T-helper 2 cell (primary cell): ENCODE data around the gene GATAD2B.
"Not testable (repeated sequence)": the region's sequence is repeated elsewhere in the genome, so short reads cannot be mapped to it uniquely, and the experiment has no call there.

ENCODE experiments used
- DNase-seq, 5 experiments: peaks; one replicate each; pipeline versions ENCODE4 v3.0.0 to v3.0.0-alpha.2; 2012 to 2022

GATAD2B gene

DNA sequence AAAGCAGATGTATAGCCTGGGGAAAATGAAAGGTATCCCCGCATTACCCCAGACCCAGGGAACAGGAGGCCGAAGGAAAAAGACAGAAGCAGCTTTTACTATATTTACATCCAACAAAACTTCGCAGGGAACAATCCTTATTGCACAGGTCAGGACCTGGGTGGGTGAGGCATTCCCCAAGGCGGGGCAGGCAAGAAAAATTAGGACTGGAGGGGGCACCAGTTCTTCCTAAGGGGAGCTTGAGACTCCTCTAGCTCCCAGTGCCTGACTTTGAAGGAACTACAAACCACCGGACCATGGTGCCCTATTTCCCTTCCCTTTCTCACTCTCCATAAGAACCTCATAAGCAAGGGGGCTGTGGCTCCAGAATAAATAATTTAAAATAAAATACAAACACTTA, 6.7 kb upstream of the GATAD2B start:
- DNase-seq: no peak

- no peak for DNase-seq
These were observed 6.1 kb upstream of the GATAD2B start for GRCh38 chr1:153928791-153929341.

DNA sequence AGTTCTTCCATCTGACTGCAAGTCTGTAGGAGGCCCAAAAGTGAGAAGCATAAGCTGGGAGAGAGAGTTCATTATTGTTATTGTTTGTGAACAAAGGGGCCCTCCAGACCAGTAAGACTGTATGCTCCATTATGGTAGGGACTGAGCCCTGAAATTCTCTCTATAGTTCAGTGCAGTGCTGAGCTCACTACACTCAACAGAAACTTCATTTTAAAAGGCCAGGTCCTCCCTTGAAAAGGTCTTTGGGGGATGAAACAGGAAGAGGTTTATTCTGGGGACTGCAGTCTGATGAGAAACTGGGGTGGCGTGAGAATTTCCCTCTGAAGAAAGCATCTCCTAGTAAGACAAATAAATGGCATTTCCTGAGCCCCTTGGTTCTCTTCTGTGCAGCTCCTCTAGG, 5.5 kb upstream of the GATAD2B start:
- DNase-seq: no peak

DNA sequence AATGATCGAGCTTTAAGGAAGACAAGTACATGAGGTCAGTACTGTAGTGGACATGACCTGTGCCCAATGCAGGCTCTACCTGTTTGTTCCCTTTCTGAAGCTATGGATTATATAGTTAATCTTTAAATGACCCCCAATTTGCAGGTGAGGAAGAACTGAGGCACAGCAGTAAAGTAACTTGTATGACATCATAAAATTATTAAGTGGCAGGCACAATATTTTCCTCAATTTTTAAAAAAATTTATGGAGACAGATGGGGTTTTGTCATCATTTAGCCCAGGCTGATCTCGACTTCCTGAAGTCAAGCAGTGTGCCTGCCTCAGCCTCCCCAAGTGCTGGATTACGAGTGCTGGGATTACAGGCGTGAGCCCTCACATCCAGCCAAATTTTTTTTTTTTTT, 3.6 kb upstream of the GATAD2B start:
- DNase-seq: no peak

DNA sequence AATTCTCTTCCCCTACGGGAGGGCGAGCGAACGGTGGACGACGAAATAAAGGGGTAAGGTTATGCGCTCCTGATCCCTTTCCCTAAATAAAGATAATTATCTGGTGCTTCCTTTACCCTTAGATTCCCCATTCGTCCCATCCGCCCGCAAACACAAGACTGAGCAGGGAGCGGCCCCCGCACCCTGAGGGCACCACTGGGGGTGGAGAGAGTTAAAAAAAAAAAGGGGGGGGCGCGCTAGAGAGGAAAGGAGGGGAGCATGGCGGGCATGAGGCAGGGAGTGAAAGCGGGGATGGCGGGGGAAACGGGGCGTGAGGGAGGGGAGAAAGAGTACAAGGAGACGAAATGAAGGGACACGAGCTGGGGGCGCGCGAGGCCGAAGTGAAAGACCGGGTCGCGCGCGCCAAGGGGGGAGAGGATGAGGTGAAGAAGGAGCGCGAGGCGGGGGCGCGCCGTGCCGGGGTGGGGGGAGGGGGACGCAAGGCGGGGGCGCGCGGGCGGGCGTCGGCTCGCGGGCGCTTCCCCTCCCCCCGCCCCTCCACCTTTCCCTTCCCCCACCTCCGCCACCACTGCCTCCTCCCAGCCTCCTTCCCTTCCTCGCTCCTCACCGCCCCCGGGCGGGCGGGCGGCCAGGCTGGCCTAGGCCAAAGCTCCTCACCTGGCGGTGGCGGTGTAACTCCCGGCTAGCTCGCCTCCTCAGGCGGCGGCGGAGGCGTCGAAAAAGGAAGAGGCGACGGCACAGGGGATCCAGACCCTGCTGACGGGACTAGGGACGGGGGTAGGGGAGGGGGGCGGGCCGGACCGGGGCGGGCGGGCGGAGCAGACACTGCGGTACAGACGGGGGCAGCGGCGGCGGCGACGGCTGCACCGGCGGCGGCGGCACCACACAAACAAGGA, 448 bp downstream of the GATAD2B start:
- DNase-seq: peak in 4 of 5 experiments; percentile 28 to 74 (median 36)

- DNase-seq: no peak
These were observed 1.0 kb downstream of the GATAD2B start for GRCh38 chr1:153921803-153922075.

DNA sequence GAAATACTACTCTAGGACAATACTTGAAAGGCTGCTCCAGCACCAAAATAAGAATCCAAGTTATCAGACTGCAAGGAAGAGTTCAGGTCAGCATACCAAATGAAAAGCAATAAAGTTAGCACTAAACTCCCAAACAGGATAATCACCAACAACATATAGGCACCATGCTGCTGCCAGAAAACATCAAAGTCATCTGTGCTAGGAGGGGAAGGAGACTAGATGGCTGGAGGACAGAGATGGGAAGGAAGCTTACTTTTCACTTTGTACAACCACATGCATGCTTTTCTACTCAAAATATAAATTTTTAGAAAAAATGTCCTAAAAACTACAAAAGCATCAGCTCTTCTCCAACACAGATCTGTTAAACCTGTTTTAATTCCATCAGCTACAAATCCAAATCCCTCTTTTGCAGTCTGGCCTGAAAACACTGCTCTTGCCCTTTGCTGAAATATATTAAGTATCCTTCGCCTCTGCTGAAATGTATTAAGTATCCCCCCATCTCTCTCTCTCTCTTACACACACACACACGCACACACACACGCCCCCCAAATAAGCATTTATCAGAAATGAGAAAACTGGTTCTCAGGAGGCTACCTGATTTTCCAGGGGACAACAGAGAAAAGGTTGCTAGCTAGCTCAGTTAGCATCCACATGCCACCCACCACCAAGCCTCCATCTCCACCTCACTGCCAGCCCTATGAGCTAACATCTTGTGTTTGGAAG, 1.5 kb downstream of the GATAD2B start:
- DNase-seq: no peak

DNA sequence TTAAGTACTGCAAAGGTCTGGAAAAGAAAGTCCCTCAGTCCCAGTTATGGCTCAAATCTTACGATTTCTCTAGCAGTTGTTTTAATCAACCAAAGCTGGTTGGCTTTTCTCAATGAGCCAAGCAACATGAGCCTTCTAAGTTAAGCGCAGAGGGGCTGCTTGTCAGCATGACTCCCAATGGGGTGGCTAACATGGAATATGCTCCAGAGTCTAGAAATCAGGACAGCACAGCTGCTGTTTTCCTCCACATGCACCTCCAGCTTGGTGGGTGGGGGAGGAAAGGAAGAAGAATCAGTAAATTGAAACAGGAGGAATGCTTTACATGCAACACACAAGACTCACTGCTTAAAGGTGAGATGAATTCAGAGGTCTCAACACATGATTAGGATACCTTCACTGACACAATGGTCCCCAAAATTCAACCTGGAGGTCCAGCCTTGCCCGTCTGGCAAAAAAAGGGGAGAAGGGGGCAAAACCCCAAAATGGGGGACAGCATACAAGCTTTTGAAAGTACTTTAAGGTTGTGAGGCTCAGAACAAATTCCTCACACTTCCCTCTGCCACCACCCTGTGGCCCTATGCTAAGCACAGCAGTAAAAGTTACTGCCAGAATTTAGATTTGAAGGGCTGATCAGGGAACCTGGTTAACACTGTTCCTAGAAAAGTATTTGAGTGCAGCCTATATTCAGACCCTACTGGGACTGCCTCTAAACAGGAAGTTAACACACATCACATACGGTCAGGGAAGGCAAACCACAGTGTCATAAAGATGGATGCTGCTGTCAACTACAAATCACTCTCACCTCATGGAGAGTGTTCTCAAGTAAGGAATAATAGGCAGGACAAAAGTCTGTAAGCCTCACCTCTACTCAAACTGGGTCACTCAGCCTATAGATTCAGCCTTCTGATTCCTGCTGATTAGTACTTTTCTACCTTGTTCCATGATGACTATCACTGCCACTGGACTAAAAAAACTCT, 2.6 kb downstream of the GATAD2B start:
- DNase-seq: peak in 2 of 5 experiments; percentile 45 to 67

DNA sequence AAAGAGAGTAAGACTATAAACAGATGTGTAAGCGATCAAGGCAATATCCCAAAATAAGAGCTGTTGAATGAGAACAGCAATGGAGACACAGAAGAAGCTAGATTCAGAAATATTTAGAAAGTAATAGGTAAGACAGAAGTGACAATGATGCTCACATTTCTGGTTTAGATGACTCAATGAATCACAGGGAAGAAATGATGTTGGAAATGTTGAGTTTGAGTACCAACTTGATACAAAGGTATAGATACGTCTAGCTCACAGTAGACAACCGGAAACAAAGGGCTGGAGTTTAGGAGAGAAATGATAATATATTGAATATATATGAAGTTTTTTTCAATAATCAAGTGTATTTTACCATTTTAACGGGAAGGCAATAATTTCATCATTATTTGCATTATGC, 6.5 kb downstream of the GATAD2B start:
- DNase-seq: no peak

DNA sequence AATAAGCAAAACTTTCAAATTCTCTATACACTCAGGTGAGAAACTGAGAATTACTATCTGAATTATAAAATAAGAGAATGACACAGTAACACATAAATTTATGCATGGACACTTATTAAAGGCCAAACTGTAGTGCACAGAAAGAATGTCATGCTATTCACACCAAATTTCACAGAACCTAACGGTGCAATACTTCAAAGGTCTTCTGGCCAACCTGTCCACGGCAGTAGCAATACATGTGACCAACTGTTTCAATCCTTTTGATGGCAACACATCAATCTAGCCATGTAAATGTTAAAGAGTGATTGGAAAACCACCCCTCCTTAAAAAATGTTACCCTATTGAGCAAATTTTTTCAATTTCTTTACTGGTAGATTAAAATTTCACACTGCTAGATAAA, 10.4 kb downstream of the GATAD2B start:
- DNase-seq: no peak

GRCh38 chr1:153910560-153910959, 12.2 kb downstream of the GATAD2B start:
- not testable (repeated sequence) for DNase-seq

GRCh38 chr1:153908071-153908470, 14.7 kb downstream of the GATAD2B start:
- DNase-seq: no peak

- DNase-seq: no peak
These were observed 15.6 kb downstream of the GATAD2B start for GRCh38 chr1:153907134-153907533.

GRCh38 chr1:153906396-153906795, 16.4 kb downstream of the GATAD2B start:
- no peak for DNase-seq

DNA sequence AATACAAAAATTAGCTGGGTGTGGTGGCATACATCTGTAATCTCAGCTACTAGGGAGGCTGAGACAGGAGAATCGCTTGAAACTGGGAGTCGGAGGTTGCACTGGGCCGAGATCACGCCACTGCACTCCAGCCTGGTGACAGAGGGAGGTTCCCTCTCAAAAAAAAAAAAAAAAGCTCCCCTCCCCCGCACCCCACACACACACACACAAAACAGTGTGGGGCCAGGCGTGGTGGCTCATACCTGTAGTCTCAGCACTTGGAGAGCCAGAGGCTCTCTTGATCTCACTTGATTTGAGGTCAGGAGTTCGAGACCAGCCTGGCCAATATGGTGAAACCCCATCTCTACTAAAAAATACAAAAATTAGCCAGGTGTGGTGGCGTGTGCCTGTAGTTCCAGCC, 16.9 kb downstream of the GATAD2B start:
- DNase-seq: peak in 1 of 5 experiments; percentile 18

GRCh38 chr1:153903841-153904455, 18.8 kb downstream of the GATAD2B start:
- no peak for DNase-seq

DNA sequence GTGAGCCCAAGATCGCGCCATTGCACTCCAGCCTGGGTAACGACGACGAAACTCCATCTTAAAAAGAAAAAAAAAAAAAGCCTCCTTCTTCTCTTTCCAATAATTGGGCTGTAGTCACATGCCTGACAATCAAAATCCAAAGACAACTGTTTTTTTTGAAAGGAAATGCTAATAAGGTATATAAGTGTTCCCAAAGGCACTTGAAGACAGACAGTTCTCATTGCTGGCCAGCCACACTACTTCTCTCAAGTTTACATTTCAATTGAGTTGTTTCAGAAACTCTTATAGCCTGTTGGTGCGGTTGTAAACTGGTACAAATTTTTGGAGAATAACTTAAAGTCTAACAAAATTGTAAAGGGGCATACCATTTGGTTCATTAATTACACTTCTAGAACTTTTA, 23.3 kb downstream of the GATAD2B start:
- no peak for DNase-seq

- peak in 1 of 5 experiments; percentile 7 for DNase-seq
These were observed 26.9 kb downstream of the GATAD2B start for GRCh38 chr1:153895866-153896265.

GRCh38 chr1:153891042-153891441, 31.7 kb downstream of the GATAD2B start:
- DNase-seq: not testable (repeated sequence)

- DNase-seq: peak in 1 of 5 experiments; percentile 52
These were observed 34.2 kb downstream of the GATAD2B start for GRCh38 chr1:153888533-153888932.

DNA sequence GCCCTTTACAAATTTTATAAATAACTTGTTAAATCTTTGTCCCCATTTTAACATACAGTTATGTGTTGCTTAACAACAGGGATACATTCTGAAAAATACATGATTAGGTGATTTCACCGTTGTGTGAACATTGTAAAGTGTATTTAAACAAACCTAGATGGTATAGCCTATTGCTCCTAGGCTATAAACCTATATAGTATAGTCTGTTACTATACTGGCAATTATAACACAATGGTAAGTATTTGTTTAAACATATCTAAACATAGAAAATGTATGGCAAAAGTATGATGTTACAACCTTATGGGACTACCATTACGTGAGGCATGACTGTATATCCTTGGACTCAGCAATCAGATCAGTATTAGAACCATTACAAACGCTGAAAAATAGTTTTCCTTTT, 36.6 kb downstream of the GATAD2B start:
- DNase-seq: no peak

GRCh38 chr1:153883223-153883622, 39.5 kb downstream of the GATAD2B start:
- DNase-seq: no peak
